HEK293 (cell line): Measurements from ENCODE around the gene DSC1.

Source experiments
- CTCF ChIA-PET: fragments of 350-600 bp; formaldehyde crosslinking; extraction: SDS; loops from one replicate; lab custom pipeline; 2021; ENCODE audit warnings: antibody characterized with exemption; lab: Yijun Ruan, JAX
- POLR2A ChIA-PET: fragments of 300-600 bp; formaldehyde crosslinking; extraction: SDS; loops from one replicate; lab custom pipeline; 2020; ENCODE audit warnings: antibody characterized with exemption, inconsistent platforms; lab: Yijun Ruan, JAX
- H3K27ac ChIP-seq: fragments of 200-500 bp; sonication (Bioruptor generic); 2 replicates; pipeline ENCODE4 v1.5.1; 2014; ENCODE audit warnings: low read depth, low read length, control low read depth, inconsistent platforms; ENCODE audit errors: extremely low read depth
- H3K36me3 ChIP-seq, 2 experiments: fragments of 200-500 bp in 1 of 2; sonication (Bioruptor generic) in 1 of 2; 1 replicate in 1 of 2; 2 replicates in 1 of 2; pipeline ENCODE4 v1.5.1; 2014 to 2017; ENCODE audit warnings: inconsistent platforms in 2 of 2, low read length in 2 of 2; ENCODE audit not compliant: control insufficient read depth in 2 of 2, insufficient read depth in 1 of 2
- H3K4me1 ChIP-seq: fragments of 200-500 bp; sonication (Bioruptor generic); 2 replicates; pipeline ENCODE4 v1.5.1; 2014; ENCODE audit warnings: mild to moderate bottlenecking, low read length, inconsistent platforms; ENCODE audit not compliant: control insufficient read depth, insufficient read depth
- H3K4me3 ChIP-seq: 2 replicates; pipeline ENCODE4 v1.5.1; 2011; ENCODE audit warnings: low read depth, mild to moderate bottlenecking, control low read depth, low read length, moderate library complexity
- H3K9me3 ChIP-seq: fragments of 200-500 bp; sonication (Bioruptor generic); 2 replicates; pipeline ENCODE4 v1.5.1; 2014; ENCODE audit warnings: low read depth, low read length, inconsistent platforms; ENCODE audit not compliant: control insufficient read depth, insufficient read depth
- IKZF3 ChIP-seq: fragments of 450-650 bp; IDR thresholded peaks from 2 replicates; pipeline ENCODE4 v1.5.0; 2018; ENCODE audit warnings: missing biosample characterization, mild to moderate bottlenecking, missing genetic modification characterization, moderate library complexity
- KLF16 ChIP-seq: fragments of 450-650 bp; formaldehyde crosslinking; IDR thresholded peaks from 2 replicates; pipeline ENCODE4 v1.5.1; 2017; ENCODE audit warnings: missing biosample characterization, missing genetic modification characterization
- PRDM1 ChIP-seq: fragments of 450-650 bp; formaldehyde crosslinking; IDR thresholded peaks from 2 replicates; pipeline ENCODE4; 2016; ENCODE audit warnings: missing biosample characterization, missing genetic modification characterization
- SP2 ChIP-seq: fragments of 450-650 bp; formaldehyde crosslinking; IDR thresholded peaks from 2 replicates; pipeline ENCODE4 v1.5.1; 2016; ENCODE audit warnings: missing biosample characterization, missing genetic modification characterization
- YY2 ChIP-seq: fragments of 450-650 bp; formaldehyde crosslinking; IDR thresholded peaks from 2 replicates; pipeline ENCODE4 v1.5.1; 2016; ENCODE audit warnings: missing biosample characterization, missing genetic modification characterization
- ZBTB48 ChIP-seq: fragments of 450-650 bp; formaldehyde crosslinking; IDR thresholded peaks from 2 replicates; pipeline ENCODE4 v1.5.1; 2016; ENCODE audit warnings: missing biosample characterization, missing genetic modification characterization
- ZBTB8A ChIP-seq: fragments of 450-650 bp; formaldehyde crosslinking; IDR thresholded peaks from 2 replicates; pipeline ENCODE4 v1.5.1; 2016; ENCODE audit warnings: missing biosample characterization, missing genetic modification characterization
- ZNF248 ChIP-seq: fragments of 450-650 bp; formaldehyde crosslinking; IDR thresholded peaks from 2 replicates; pipeline ENCODE4 v1.5.1; 2017; ENCODE audit warnings: missing biosample characterization, missing genetic modification characterization
- ZNF274 ChIP-seq, 2 experiments: fragments of 200-500 bp in 1 of 2; fragments of 450-650 bp in 1 of 2; sonication (Bioruptor generic) in 1 of 2; formaldehyde crosslinking in 1 of 2; IDR thresholded peaks; 2 replicates each; pipeline versions ENCODE4 v1.5.1 to v1.6.1; 2014 to 2016; ENCODE audit warnings: borderline replicate concordance in 1 of 2, inconsistent platforms in 1 of 2, low read length in 1 of 2, missing biosample characterization in 1 of 2, missing genetic modification characterization in 1 of 2
- ZNF335 ChIP-seq: fragments of 450-650 bp; formaldehyde crosslinking; conservative IDR thresholded peaks from 2 replicates; pipeline ENCODE4 v1.5.1; 2016; ENCODE audit warnings: missing biosample characterization, missing genetic modification characterization
- ZNF423 ChIP-seq: fragments of 450-650 bp; formaldehyde crosslinking; IDR thresholded peaks from 2 replicates; pipeline ENCODE4 v1.5.1; 2016; ENCODE audit warnings: missing biosample characterization, missing genetic modification characterization
- ZNF629 ChIP-seq: fragments of 450-650 bp; formaldehyde crosslinking; IDR thresholded peaks from 2 replicates; pipeline ENCODE4 v1.5.1; 2017; ENCODE audit warnings: missing biosample characterization, missing genetic modification characterization
- ZNF654 ChIP-seq: fragments of 450-650 bp; formaldehyde crosslinking; IDR thresholded peaks from 2 replicates; pipeline ENCODE4 v1.5.1; 2016; ENCODE audit warnings: low read depth, missing biosample characterization, missing genetic modification characterization
- ZNF747 ChIP-seq: fragments of 450-650 bp; formaldehyde crosslinking; IDR thresholded peaks from 2 replicates; pipeline ENCODE4 v1.5.1; 2016; ENCODE audit warnings: missing biosample characterization, missing genetic modification characterization
- ZNF791 ChIP-seq: fragments of 450-650 bp; formaldehyde crosslinking; IDR thresholded peaks from 2 replicates; pipeline ENCODE4 v1.5.1; 2016; ENCODE audit warnings: missing biosample characterization, missing genetic modification characterization
- ZSCAN30 ChIP-seq: fragments of 450-650 bp; IDR thresholded peaks from 2 replicates; pipeline ENCODE4 v1.5.1; 2018; ENCODE audit warnings: missing biosample characterization, mild to moderate bottlenecking, missing genetic modification characterization, moderate library complexity
- TF ChIP-seq, protein P1 (sequence below): fragments of 450-650 bp; formaldehyde crosslinking; conservative IDR thresholded peaks from 2 replicates; pipeline ENCODE4 v1.5.1; 2016; ENCODE audit warnings: low read depth, missing biosample characterization, missing genetic modification characterization
- TF ChIP-seq, protein P2 (sequence below): fragments of 450-650 bp; formaldehyde crosslinking; IDR thresholded peaks from 2 replicates; pipeline ENCODE4 v1.5.1; 2016; ENCODE audit warnings: missing biosample characterization, missing genetic modification characterization
- TF ChIP-seq, protein P3 (sequence below): fragments of 450-650 bp; formaldehyde crosslinking; IDR thresholded peaks from 2 replicates; pipeline ENCODE4 v1.5.1; 2017; ENCODE audit warnings: missing biosample characterization, missing genetic modification characterization
- TF ChIP-seq, protein P4 (sequence below): fragments of 450-650 bp; formaldehyde crosslinking; IDR thresholded peaks from 2 replicates; pipeline ENCODE4 v1.5.1; 2016; ENCODE audit warnings: missing biosample characterization, missing genetic modification characterization
- TF ChIP-seq, protein P5 (sequence below): fragments of 450-650 bp; formaldehyde crosslinking; conservative IDR thresholded peaks from 2 replicates; pipeline ENCODE4 v1.5.1; 2016; ENCODE audit warnings: low read depth, missing biosample characterization, missing genetic modification characterization

DSC1 gene

DNA sequence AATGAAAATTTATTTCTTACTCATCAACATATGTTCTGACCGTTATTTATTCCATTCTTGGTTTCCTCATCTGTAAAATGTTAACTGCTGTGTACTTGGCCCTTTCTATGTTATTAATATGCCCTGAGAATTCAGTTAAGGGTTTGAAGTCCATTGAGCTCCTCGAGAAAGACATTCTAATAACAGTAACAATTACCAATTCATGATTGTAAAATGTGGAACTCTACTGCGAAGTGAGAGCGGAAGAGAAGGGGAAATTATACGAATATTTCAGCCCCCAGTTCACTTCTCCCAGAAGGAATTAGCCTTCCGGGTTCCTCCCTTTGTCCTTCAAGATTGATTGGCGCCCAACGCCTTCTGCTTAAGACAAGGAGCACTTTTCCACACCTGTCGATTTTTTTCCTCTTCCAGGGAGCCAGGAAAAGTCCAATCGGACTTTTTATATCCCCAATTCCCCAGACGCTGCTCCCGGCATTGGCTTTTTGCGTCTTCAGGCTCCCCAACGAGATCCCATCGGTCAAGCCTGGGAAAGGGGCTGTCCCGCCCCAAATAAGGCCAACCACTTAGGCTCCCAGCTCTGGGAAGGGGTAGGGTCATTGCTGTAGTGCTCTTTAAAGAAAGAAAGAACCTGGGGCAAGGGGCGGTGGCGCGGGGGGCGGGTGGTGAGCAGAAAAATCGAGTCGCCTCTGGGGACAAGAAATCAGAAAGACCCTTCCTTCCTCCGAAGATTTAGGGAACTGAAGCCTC lies 62.0 kb downstream of the DSC1 start:
- H3K4me1 ChIP-seq: peaks cover 6% of the 10 kb centered on the region
- H3K36me3 ChIP-seq: no peaks in the 10 kb centered on the region
- H3K9me3 ChIP-seq: no peaks in the 10 kb centered on the region
- TF ChIP-seq ZNF335 (tag by site-specific recombination): no peak
- peak; percentile 62 for TF ChIP-seq SP2 (tag by site-specific recombination)
- TF ChIP-seq, protein P1, sequence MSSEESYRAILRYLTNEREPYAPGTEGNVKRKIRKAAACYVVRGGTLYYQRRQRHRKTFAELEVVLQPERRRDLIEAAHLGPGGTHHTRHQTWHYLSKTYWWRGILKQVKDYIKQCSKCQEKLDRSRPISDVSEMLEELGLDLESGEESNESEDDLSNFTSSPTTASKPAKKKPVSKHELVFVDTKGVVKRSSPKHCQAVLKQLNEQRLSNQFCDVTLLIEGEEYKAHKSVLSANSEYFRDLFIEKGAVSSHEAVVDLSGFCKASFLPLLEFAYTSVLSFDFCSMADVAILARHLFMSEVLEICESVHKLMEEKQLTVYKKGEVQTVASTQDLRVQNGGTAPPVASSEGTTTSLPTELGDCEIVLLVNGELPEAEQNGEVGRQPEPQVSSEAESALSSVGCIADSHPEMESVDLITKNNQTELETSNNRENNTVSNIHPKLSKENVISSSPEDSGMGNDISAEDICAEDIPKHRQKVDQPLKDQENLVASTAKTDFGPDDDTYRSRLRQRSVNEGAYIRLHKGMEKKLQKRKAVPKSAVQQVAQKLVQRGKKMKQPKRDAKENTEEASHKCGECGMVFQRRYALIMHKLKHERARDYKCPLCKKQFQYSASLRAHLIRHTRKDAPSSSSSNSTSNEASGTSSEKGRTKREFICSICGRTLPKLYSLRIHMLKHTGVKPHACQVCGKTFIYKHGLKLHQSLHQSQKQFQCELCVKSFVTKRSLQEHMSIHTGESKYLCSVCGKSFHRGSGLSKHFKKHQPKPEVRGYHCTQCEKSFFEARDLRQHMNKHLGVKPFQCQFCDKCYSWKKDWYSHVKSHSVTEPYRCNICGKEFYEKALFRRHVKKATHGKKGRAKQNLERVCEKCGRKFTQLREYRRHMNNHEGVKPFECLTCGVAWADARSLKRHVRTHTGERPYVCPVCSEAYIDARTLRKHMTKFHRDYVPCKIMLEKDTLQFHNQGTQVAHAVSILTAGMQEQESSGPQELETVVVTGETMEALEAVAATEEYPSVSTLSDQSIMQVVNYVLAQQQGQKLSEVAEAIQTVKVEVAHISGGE (tag by site-specific recombination): no peak
- TF ChIP-seq, protein P2, sequence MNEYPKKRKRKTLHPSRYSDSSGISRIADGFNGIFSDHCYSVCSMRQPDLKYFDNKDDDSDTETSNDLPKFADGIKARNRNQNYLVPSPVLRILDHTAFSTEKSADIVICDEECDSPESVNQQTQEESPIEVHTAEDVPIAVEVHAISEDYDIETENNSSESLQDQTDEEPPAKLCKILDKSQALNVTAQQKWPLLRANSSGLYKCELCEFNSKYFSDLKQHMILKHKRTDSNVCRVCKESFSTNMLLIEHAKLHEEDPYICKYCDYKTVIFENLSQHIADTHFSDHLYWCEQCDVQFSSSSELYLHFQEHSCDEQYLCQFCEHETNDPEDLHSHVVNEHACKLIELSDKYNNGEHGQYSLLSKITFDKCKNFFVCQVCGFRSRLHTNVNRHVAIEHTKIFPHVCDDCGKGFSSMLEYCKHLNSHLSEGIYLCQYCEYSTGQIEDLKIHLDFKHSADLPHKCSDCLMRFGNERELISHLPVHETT: no peak
- no peak for TF ChIP-seq YY2 (tag by site-specific recombination)
- TF ChIP-seq, protein P3, sequence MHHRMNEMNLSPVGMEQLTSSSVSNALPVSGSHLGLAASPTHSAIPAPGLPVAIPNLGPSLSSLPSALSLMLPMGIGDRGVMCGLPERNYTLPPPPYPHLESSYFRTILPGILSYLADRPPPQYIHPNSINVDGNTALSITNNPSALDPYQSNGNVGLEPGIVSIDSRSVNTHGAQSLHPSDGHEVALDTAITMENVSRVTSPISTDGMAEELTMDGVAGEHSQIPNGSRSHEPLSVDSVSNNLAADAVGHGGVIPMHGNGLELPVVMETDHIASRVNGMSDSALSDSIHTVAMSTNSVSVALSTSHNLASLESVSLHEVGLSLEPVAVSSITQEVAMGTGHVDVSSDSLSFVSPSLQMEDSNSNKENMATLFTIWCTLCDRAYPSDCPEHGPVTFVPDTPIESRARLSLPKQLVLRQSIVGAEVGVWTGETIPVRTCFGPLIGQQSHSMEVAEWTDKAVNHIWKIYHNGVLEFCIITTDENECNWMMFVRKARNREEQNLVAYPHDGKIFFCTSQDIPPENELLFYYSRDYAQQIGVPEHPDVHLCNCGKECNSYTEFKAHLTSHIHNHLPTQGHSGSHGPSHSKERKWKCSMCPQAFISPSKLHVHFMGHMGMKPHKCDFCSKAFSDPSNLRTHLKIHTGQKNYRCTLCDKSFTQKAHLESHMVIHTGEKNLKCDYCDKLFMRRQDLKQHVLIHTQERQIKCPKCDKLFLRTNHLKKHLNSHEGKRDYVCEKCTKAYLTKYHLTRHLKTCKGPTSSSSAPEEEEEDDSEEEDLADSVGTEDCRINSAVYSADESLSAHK (tag by site-specific recombination): peak; percentile 95
- TF ChIP-seq, protein P4, sequence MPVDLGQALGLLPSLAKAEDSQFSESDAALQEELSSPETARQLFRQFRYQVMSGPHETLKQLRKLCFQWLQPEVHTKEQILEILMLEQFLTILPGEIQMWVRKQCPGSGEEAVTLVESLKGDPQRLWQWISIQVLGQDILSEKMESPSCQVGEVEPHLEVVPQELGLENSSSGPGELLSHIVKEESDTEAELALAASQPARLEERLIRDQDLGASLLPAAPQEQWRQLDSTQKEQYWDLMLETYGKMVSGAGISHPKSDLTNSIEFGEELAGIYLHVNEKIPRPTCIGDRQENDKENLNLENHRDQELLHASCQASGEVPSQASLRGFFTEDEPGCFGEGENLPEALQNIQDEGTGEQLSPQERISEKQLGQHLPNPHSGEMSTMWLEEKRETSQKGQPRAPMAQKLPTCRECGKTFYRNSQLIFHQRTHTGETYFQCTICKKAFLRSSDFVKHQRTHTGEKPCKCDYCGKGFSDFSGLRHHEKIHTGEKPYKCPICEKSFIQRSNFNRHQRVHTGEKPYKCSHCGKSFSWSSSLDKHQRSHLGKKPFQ (tag by site-specific recombination): no peak
- no peak for TF ChIP-seq ZNF629 (tag by site-specific recombination)
- 0 out of 2 replicates have a peak, but pooled peaks have one; percentile 23 for TF ChIP-seq KLF16 (tag by site-specific recombination)
- no peak for TF ChIP-seq ZNF747 (tag by site-specific recombination)
- TF ChIP-seq ZBTB48 (tag by site-specific recombination): 0 out of 2 replicates have a peak, but pooled peaks have one; percentile 38
- no peak; the same call in 1 of the 2 replicates for TF ChIP-seq PRDM1 (tag by site-specific recombination)
- TF ChIP-seq ZNF791 (tag by site-specific recombination): no peak
- TF ChIP-seq ZNF248: no peak
- TF ChIP-seq ZBTB8A (tag by site-specific recombination): peak; percentile 76
- TF ChIP-seq ZNF654: no peak
- no peak for TF ChIP-seq ZNF423 (tag by site-specific recombination)
- TF ChIP-seq, protein P5, sequence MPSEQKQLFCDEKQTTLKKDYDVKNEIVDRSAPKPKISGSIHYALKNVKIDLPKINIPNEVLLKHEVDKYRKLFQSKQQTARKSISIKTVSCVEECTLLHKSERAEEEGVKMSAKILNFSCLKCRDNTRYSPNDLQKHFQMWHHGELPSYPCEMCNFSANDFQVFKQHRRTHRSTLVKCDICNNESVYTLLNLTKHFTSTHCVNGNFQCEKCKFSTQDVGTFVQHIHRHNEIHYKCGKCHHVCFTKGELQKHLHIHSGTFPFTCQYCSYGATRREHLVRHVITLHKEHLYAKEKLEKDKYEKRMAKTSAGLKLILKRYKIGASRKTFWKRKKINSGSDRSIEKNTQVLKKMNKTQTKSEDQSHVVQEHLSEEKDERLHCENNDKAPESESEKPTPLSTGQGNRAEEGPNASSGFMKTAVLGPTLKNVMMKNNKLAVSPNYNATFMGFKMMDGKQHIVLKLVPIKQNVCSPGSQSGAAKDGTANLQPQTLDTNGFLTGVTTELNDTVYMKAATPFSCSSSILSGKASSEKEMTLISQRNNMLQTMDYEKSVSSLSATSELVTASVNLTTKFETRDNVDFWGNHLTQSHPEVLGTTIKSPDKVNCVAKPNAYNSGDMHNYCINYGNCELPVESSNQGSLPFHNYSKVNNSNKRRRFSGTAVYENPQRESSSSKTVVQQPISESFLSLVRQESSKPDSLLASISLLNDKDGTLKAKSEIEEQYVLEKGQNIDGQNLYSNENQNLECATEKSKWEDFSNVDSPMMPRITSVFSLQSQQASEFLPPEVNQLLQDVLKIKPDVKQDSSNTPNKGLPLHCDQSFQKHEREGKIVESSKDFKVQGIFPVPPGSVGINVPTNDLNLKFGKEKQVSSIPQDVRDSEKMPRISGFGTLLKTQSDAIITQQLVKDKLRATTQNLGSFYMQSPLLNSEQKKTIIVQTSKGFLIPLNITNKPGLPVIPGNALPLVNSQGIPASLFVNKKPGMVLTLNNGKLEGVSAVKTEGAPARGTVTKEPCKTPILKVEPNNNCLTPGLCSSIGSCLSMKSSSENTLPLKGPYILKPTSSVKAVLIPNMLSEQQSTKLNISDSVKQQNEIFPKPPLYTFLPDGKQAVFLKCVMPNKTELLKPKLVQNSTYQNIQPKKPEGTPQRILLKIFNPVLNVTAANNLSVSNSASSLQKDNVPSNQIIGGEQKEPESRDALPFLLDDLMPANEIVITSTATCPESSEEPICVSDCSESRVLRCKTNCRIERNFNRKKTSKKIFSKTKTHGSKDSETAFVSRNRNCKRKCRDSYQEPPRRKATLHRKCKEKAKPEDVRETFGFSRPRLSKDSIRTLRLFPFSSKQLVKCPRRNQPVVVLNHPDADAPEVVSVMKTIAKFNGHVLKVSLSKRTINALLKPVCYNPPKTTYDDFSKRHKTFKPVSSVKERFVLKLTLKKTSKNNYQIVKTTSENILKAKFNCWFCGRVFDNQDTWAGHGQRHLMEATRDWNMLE (tag by site-specific recombination): no peak
- no peak for TF ChIP-seq ZNF274 (IDR thresholded peaks at IDR 0.05; ENCODE audit: low read length)
- no peak for TF ChIP-seq ZNF274 (tag by site-specific recombination; IDR thresholded peaks at IDR 0.05; ENCODE audit: borderline replicate concordance)
- TF ChIP-seq IKZF3 (tag by site-specific recombination): peak; percentile 71
- TF ChIP-seq ZSCAN30 (tag by site-specific recombination): no peak
- TF ChIP-seq, all 188 proteins: peak for 6
- H3K27ac ChIP-seq: peak overlapping the region; percentile 88; the same call in 1 of the 2 replicates
- ChIA-PET POLR2A (interaction anchor here (0.9 to 1.3 kb wide), 2 partner anchors 58 to 61 kb away, joined by 3 to 5 read pairs; partner anchors contain the start of gene DSC3), CTCF (interaction anchor here (0.7 kb wide), 1 partner anchor 495 kb away, joined by 3 read pairs; no protein-coding TSS in a partner anchor)
- peak overlapping the region; percentile 81 for H3K4me3 ChIP-seq
